ENCODE measurements around the gene CRB2.

The CRB2 gene

DNA sequence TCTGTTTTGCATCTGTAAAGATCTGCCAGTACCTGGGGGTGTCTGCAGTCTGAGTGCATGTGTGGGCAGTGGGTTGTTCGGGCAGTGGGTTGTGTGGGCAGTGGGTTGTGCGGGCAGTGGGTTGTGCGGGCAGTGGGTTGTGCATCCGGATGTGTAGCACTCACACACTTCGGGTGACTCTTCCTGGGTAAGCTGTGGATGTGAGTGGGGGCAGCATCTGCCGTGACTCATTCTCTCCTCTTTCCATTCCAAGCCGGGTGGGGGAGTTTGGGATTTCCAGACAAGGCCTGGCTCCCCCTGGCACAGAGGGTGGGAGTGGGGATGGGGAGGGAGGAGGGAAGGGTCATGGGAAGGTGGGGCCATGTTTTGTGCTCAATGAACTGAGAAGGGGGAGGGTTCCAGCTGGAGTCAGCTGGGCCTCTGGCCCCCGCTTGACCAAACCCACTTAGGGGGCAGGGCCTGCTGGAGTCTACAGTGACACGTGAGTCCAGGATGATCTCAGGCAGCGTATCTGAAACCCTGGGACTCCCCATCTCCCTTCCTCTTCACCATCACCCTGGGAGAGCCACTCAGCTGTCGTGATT is 8.3 kb downstream of the CRB2 start:
- DNase-seq (ENCODE audit: low spot score), result no peak

DNA sequence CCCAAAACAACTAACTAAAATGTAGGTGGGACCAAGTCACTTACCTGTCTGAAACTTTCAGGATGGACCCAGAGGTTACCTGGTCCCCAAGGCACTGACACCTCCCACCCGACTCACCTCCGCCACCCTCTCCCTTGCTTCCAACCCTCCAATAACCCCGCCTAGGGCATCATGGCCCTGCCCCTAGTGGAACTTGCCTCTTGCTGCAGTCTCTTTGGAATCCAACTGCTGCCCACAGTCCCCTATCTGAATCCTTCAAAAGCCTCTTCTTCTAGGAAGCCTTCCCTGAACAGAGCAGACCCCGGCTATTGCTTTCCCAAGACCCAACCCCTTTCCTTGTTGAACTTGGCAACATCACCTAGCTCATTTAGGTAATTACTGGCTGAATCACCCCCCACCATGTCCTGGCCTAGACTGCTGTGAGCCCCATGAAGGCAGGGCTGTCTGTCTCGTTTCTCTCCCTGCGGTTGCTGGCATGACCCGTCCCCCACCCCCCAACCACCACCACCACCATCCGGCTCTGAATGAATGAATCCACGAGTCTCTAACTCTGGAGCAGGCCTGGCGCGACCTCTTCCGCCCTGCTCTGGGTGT is 9.4 kb downstream of the CRB2 start:
- DNase-seq (ENCODE audit: low spot score), result peak; percentile 53

DNA sequence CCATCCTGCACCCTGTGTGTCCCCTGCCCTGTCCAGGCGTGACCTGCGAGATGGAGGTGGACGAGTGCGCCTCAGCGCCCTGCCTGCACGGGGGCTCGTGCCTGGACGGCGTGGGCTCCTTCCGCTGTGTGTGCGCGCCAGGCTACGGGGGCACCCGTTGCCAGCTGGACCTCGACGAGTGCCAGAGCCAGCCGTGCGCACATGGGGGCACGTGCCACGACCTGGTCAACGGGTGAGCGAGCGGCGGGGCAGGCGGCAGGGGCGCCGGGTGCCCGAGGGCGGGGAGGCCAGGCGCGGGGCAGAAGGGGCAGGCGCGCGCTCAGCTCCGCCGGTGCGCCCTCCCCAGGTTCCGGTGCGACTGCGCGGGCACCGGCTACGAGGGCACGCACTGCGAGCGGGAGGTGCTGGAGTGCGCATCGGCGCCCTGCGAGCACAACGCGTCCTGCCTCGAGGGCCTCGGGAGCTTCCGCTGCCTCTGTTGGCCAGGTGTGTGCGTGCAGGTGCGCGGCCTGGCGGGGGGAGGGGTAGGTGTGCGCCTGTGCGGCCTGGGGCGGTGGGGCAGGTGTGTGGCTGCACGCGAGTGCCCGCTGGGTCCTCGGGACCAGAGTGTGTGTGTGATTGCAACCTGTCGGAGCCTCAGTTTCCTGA is 10.0 kb downstream of the CRB2 start:
- DNase-seq (ENCODE audit: low spot score), result no peak

DNA sequence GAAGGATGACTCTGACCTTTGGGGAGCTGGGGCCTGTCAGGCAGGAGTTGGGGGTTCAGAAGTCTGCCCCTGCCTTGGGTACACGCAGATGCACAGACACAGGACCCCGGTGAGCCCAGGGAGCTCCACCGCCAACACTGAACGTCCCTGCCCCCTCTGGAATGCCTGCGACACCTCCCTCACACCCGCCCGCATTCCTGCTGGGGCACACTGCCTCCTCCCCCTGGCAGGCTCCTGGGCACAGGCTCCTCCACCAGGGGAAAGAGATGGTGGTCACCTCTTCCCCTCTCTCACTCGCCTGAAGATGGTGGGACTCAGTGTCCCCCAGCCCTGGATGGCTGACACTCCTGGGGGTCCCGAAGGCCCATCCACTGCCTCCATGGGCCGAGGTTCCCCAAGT is 12.0 kb downstream of the CRB2 start:
- DNase-seq (ENCODE audit: low spot score), result no peak

DNA sequence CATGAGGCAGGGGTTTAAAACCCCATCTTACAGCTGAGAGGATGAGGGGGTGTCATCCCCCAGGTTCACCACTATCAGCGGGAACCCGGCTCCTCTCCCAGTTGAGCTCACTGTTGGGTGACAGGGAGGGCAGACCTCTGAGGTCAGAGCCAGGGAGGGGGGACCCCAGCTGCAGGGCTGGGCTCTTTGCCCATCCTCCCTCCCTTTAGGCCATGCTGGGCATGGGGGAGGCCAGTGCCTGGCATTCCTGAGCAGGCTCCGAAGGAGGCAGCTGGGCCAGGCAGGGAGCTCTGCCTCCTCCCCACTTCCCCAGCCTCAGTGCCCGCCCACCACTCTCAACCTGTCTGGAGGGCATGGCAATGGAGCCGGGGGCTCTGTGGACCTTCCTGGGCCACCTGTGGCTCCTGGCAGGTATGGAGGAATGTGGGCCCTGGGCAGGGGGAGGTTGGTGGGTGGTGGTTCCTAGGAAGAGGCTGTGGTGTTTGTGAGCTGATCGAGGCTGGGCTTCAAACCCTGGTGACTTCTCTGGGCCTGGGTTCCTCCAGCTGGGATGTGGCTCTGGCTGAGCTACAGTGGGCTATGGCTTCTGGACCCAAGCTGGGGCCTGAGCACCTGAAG is 12.6 kb downstream of the CRB2 start:
- no peak for DNase-seq (ENCODE audit: low spot score)

DNA sequence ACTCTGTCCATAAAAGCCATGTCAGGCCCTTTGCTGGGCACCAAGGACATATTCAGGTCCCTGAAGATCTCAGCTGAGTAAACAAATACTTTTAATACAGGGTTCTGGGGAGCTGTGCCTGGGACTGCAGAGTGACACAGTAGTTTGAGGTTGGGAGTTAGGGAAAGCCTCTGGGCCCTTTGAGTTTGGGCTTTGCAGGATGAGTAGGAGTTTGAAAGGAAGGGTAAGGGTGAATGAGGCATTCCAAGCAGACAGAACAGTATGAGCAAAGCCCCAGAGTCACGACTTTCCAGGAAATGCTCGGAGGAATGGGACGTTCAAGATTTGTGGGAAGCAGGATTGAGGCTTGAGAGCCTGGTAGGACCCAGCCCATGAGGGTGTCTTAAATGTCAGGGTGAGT is 13.3 kb downstream of the CRB2 start:
- DNase-seq (ENCODE audit: low spot score), result no peak

DNA sequence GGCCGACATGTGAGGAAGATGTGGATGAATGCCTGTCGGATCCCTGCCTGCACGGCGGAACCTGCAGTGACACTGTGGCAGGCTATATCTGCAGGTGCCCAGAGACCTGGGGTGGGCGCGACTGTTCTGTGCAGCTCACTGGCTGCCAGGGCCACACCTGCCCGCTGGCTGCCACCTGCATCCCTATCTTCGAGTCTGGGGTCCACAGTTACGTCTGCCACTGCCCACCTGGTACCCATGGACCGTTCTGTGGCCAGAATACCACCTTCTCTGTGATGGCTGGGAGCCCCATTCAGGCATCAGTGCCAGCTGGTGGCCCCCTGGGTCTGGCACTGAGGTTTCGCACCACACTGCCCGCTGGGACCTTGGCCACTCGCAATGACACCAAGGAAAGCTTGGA is 14.1 kb downstream of the CRB2 start:
- no peak for DNase-seq (ENCODE audit: low spot score)

DNA sequence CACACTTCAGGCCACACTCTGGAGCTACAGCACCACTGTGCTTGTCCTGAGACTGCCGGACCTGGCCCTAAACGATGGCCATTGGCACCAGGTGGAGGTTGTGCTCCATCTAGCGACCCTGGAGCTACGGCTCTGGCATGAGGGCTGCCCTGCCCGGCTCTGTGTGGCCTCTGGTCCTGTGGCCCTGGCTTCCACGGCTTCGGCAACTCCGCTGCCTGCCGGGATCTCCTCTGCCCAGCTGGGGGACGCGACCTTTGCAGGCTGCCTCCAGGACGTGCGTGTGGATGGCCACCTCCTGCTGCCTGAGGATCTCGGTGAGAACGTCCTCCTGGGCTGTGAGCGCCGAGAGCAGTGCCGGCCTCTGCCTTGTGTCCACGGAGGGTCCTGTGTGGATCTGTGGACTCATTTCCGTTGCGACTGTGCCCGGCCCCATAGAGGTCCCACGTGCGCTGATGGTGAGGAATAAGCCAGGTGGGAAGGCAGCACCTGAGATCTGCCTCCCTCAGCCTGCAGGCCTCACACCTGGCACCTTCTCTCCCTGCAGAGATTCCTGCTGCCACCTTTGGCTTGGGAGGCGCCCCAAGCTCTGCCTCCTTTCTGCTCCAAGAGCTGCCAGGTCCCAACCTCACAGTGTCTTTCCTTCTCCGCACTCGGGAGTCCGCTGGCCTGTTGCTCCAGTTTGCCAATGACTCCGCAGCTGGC is 14.7 kb downstream of the CRB2 start:
- DNase-seq (ENCODE audit: low spot score), result no peak

DNA sequence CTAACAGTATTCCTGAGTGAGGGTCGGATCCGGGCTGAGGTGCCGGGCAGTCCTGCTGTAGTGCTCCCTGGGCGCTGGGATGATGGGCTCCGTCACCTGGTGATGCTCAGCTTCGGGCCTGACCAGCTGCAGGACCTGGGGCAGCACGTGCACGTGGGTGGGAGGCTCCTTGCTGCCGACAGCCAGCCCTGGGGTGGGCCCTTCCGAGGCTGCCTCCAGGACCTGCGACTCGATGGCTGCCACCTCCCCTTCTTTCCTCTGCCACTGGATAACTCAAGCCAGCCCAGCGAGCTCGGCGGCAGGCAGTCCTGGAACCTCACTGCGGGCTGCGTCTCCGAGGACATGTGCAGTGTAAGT is 15.2 kb downstream of the CRB2 start:
- DNase-seq (ENCODE audit: low spot score), result no peak

DNA sequence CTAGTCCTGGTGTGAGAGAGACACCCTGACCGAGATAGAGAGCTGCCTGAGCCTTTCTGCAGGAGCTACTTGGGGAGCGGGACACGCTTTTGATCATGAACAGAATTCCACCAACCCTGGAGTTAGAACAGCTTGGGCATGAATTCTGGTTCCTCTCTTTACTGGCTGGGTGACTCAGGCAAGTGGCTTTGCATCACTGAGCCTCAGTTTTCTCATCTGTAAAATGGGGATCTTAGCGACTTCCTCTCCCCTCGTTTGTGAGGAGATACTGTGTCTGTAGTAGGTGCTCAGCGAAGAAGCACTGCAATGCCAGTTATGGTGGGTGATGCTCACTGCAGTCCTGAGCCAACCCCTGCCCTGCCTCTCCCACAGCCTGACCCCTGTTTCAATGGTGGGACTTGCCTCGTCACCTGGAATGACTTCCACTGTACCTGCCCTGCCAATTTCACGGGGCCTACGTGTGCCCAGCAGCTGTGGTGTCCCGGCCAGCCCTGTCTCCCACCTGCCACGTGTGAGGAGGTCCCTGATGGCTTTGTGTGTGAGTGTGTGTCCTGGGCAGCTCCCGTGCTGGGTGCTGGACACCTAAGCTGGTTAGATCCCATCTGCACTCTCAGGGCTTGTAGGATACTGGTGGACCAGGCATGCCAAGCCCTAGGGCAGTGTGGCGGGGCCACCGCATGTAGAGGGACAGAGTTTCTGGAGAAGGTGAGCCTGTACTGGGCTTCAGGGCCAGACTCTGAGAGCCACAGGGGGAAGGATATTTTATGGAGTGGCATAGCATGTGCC is 16.0 kb downstream of the CRB2 start:
- DNase-seq (ENCODE audit: low spot score), result peak; percentile 36

DNA sequence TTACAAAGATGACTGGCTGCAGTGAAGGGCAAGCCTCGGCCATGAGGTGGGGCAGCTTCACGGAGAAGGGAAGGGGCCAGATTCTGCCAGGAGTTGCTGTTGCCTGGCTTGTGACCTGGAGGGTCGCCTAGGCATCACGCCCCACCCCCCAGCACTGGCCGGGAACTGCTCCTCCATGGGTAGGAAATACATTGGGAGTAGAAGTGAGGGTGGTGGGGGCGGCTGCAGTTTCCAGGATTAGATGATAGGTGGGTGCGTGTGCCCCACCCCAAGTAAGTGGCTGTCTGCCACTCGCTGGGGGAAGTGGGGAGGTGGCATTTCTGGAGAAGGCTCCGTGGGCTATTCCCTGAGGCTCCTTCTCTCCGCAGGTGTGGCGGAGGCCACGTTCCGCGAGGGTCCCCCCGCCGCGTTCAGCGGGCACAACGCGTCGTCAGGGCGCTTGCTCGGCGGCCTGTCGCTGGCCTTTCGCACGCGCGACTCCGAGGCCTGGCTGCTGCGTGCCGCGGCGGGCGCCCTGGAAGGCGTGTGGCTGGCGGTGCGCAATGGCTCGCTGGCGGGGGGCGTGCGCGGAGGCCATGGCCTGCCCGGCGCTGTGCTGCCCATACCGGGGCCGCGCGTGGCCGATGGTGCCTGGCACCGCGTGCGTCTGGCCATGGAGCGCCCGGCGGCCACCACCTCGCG is 16.9 kb downstream of the CRB2 start:
- no peak for DNase-seq (ENCODE audit: low spot score)

DNA sequence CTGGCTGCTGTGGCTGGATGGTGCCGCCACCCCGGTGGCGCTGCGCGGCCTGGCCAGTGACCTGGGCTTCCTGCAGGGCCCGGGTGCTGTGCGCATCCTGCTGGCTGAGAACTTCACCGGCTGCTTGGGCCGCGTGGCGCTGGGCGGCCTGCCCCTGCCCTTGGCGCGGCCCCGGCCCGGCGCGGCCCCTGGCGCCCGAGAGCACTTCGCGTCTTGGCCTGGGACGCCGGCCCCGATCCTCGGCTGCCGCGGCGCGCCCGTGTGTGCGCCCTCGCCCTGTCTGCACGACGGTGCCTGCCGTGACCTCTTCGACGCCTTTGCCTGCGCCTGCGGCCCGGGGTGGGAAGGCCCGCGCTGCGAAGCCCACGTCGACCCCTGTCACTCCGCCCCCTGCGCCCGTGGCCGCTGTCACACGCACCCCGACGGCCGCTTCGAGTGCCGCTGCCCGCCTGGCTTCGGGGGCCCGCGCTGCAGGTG is 17.5 kb downstream of the CRB2 start:
- no peak for DNase-seq (ENCODE audit: low spot score)

DNA sequence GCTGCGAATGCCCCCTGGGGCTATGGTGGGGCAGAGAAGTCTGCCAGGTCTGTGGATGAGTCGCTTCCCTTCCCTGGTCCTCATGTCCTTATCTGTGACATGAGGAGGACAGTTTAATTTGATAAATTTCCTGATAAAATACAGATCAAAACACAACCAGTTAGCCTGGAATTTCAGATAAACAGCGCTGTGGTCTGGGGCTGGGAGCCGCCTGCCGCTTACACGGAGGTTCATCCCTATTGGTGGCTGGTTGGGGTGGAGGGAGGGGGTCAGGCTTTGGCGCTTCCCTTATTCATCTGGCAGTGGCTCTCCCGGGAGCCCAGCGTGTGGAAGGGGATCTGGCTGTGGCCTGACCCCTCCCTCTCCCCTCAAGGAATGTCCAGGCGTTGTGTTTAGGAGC is 17.9 kb downstream of the CRB2 start:
- no peak for DNase-seq (ENCODE audit: low spot score)

DNA sequence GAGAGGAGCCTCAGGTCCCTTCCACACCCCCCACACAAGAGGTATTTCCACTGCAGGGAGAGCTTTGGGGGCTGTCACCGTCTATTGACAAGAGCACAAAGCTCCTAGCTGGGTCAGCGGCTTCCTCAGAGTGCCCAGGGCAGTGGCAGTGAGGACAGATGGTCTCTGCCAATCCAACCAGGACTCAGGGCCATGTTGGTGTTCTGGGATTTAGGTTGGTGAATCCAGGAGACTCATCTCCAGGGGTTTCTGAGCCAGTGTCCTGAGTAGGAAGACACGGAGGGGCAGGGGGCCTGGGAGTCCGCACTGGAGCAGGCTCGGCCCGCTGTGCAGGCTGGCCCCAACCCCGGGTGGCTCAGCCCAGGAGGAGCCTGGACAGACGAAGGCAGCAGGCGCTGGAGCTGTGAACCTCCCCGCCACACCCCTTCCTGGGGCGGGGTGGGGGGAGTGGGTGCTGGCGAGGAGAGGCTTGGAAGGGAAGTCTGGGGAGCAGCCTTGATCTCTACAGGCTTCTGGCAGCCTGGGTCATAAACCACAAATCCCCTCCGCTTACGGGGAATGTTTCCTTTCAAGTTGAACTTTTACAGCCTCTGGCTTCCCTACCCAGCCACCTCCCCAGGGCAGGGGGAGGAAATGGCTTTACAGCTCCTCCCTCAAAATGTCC is 19.6 kb downstream of the CRB2 start:
- no peak for DNase-seq (ENCODE audit: low spot score)

DNA sequence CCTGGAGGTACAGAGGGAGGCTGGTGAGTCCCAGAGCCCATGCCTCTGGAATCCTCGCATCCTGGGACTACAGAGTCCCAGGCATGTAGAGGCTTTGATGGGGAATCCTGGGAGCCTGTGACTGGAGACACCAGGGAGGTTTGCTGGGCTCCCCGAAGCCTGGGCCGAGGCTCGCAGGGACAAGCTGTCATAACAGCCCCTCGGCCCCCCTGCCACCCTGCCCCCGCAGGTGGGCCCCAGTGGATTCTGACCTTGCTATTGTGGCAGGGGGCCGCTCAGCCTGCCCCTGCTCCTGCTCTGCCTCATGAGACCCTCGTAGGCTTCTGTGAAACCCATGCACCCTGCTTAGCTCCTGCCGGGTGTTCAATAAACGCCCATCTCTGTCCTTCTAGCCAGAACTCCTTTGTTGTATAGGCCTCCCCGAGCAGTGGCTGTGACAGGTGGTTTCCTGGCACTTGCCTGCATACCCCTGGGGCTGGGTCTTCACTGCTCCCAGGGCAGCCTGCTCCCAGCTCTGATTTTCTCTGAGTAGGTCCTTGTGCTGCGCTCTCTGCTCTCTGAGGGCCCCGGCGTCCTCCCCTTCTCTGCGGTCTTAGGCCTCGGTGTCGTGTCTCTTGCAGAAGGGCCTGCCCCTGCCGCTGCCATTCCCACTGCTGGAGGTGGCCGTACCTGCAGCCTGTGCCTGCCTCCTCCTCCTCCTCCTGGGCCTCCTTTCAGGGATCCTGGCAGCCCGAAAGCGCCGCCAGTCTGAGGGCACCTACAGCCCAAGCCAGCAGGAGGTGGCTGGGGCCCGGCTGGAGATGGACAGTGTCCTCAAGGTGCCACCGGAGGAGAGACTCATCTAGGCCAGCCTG is 20.4 kb downstream of the CRB2 start:
- DNase-seq (ENCODE audit: low spot score), result no peak

DNA sequence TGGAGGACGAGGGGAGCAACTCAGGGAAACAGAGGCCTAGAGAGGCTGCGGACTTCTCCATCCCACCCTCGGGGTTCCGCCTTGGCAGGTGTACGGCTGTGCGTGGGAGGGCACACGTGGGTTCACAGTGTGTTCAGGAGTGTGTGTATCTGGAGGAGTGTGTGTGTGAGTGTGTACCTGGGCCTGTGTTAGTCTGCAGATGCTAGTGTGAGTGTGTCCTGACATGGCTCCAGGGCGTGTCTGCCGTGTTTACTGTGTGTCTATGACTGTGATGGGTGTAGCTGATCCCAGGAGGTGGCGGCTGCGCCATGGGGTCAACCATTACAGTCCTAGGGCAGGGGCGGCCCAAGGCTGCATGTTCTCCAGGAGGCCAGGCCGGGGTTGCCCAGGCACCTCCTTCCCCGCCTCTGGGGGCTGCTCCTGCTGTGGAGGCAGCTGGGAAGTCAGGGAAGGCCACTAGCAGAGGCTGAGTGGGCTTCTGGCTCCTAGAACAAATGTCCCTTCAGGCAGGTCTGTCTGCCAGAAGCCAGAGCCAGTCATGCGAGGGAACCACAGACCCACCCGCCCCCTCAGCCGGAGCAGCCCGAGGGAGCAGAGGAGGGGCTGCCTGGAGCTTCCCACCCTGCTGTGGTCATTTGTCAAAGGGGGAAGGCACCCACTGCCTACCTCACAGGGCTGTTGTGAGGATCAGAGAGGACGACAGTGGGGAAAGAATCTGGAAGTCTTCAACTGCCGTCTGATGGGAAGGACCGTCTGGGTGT is 21.4 kb downstream of the CRB2 start:
- no peak for DNase-seq (ENCODE audit: low spot score)

DNA sequence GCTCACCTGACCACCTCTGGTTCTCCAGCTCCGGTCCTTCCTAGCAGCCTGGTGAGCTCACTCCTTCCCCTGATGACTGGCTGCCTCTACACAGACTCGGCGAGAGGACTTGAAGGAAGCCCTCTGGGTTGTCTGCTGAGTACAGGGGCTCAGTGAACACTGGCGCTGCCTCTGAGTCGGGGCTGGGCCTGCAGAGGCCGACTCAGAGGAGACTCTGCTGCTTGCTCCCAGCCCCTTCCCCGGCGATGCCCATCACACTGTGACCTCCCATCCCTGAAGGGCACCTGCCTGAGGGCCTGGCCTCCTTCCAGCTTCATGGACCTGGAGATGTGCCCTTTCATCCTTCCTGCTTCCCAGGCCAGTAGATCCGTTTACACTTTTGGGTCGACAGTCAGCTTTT is 22.0 kb downstream of the CRB2 start:
- no peak for DNase-seq (ENCODE audit: low spot score)

DNA sequence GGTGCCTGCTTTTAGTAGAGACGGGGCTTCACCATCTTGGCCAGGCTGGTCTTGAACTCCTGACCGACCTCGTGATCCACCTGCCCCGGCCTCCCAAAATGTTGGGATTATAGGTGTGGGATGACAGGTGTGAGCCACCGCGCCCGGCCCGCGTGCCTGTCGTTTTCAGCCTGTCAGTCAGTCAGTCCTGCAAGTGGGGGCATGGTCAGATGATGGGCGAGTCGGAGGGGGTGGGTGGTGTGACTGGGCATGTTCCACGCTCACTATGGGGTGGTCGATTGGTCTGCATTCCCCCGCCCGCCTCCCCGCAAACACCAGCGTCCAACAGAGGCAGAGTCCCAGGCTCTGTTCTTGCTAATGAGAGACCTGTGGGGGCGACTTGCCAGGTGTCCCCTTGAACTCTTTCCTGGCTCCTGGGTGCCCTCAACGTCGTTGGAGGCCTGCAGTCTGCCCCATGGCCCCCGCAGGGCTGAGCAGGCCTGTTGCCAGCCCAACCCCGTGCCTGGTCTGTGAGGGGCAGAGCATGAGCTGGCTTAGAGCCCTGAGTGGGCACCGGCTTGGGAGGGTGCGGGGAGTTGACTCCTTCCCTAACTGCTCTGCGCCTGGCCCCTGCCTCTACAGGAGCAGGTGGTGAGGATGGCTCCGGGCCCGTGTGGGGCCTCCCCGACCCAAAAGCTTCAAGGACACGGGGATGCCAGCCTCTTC is 23.1 kb downstream of the CRB2 start:
- no peak for DNase-seq (ENCODE audit: low spot score)

All from NAMALWA (cell line).